Inflammatory macrophage treated with lipopolysaccharide for 4 hours (primary cell): Measurements from ENCODE around the gene SF3B4.
"Not testable (repeated sequence)": the region's sequence is repeated elsewhere in the genome, so short reads cannot be mapped to it uniquely, and the experiment has no call there.

Experiments used
- DNase-seq: peaks from one replicate; pipeline ENCODE4 v3.0.0-alpha.2; 2020

Gene SF3B4

DNA sequence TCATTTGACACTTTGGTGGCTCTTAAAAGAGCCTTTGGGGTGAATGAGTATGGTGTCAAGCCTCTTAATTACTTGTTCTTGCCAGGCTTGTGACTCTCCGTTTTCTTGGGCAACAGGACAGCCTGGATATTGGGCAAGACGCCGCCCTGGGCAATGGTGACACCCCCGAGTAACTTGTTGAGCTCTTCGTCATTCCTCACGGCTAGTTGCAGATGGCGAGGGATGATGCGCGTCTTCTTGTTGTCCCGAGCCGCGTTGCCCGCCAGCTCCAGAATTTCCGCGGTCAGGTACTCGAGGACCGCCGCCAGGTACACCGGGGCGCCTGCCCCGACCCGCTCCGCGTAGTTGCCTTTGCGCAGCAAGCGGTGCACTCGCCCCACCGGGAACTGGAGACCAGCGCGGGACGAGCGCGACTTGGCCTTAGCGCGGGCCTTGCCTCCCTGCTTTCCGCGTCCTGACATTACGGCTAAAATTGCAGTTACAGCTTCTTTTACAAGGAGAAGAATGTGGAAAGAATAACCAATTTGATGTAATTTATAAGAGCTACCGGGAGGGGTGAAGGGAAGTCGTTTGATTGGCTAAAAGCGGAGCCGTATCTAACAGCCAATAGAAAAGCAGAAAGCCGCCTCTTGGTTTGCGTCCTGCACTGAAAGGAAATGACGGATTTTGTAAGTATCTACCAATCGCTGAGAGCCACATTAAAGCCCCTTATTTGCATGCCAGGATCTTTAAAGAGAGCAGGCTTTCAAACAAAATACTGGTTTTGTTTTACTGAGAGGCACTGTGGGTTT, 40.0 kb downstream of the SF3B4 start:
- peak; percentile 99 for DNase-seq

DNA sequence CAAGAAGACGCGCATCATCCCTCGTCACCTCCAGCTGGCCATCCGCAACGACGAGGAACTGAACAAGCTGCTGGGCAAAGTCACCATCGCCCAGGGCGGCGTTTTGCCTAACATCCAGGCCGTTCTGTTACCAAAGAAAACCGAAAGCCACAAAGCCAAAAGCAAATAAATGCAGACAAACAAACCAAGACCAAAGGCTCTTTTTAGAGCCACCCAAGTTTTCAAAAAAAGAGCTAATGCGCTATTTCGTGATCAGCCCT, 40.5 kb downstream of the SF3B4 start:
- not testable (repeated sequence) for DNase-seq

DNA sequence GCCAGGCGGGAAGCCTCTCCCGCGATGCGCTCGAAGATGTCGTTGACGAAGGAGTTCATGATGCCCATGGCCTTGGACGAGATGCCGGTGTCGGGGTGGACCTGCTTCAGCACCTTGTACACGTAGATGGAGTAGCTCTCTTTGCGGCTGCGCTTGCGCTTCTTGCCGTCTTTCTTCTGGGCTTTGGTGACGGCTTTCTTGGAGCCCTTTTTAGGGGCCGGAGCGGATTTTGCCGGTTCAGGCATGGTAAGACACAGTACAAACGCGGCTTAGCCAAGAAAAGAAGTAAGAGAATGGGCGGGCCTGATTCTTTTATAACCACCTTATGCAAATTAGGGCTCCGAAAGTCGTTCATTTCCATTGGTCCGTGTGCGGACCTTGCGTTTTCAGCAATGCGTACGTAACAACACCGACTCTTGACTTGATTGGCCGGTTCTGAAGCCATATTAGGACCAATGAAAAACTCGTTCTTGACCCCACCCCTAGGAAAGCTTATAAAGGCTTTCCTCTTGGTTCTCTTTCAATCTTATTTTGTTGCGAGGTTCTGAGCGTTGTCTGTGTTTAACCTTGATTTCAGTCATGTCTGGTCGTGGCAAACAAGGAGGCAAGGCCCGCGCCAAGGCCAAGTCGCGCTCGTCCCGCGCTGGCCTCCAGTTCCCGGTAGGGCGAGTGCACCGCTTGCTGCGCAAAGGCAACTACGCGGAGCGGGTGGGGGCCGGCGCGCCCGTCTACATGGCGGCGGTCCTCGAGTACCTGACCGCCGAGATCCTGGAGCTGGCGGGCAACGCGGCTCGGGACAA, 41.0 kb downstream of the SF3B4 start:
- DNase-seq, result peak; percentile 99

DNA sequence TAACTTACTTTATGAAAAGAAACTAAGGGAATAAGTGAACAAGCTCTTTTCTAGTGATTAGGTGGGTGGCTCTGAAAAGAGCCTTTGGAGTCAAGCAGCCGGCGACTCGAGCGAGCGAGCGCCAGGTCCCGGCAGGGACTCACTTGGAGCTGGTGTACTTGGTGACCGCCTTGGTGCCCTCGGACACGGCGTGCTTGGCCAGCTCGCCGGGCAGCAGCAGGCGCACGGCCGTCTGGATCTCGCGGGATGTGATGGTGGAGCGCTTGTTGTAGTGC, 41.5 kb downstream of the SF3B4 start:
- DNase-seq, result not testable (repeated sequence)

DNA sequence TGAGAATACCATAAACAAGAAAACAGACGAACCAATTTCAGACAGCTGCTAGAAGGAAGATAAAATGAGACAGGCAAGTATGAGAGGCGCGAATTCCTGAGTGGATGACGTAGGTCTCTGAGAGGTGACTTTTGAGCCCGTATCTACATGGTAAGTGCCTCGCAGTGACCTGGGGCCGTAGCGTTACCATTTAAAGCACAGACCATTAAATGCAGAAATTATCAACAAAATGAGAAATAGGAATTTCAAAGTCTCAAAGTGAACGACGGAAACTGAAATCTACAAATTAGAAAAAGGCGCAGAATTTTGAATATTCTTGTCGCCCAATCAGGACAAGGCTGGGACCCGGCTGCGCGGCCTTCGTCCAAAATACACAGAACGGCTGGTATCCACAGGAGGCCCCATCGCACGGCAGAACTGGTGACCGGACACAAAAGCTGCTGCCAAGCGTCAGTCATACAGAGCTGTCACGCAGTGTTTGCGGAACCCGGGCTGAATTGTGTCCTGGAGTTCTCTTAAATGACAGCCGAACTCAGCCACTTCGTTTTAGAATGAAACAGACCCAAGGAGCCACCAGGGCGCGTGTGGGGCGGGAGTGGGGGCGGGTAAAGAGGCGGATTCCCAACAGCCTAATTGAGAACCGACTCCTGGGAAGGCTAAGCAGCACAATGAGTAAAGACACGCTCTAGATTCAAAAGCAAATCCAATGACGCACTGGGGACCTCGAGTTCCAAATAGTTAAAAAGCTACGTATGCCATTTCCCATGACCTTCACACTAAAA, 42.1 kb downstream of the SF3B4 start:
- DNase-seq, result peak; percentile 90

DNA sequence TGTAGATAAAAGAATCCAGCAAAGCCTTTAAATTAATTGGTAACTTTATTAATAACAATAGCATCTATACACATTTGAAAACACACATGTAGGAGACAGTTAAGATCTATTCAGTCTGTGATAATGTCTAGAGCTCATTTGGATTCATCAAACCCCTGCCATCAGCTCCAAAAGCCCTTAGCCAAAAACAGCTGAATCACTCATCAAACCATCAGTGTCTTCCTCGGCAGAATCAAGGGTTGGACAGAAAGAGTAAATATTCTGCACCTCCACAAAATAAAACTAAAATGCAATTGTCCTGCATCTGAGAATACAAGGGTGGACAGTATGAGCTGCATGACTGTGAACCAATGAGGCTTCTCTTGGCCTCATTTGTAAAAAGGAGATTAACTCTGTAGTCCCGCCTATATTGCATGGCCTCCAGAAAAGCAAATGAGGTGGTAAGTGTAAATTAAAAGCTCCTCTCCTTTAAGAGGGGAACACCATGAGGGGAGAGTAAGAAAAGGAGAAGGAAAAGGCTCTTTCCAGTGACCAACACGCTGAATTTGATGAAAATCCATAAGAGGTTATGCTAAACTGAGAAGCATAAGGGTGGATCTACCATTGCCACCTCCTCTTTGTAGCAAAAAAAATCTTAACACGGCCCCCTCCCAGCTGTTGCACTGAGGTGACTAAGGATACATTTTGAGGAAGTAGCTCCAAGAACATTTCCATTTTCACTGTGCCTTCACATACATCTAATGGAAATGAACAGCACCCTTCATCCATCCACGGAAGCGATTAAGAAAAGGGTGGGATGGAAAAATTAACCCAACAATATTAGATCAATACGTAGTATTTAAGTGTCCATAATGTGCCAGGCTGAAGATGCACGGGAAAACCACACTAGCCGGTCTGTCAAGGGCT, 42.9 kb downstream of the SF3B4 start:
- peak; percentile 86 for DNase-seq

DNA sequence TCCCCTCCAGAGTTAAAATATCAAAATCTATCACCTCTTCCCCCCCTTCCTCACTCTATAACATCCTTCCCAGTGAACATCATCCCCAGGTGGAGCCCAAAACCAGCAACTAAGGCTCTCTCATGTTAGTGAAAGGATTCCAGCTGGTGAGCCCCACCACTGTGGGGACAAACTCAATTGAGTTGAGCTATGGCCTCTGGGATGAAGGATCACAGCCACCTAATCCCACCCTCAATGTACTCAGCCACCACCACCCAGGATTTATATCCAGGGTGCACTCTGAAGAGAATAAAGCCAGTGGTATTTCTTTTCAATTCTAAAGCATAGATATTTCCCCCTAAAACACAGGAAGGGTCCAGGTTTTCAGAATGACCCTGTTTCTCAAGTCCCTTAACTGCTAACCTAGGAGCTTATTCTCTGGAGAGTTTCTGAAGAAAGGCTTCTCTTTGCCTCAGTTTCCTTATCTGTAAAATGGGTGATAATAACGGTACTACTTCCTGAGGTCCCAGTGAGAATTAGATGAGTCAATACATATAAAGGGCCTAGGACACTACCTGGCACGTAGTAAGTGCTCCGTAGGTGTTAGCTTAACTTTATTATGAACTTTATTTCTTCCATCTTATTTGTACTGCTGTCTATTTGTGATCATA, 43.9 kb downstream of the SF3B4 start:
- no peak for DNase-seq

DNA sequence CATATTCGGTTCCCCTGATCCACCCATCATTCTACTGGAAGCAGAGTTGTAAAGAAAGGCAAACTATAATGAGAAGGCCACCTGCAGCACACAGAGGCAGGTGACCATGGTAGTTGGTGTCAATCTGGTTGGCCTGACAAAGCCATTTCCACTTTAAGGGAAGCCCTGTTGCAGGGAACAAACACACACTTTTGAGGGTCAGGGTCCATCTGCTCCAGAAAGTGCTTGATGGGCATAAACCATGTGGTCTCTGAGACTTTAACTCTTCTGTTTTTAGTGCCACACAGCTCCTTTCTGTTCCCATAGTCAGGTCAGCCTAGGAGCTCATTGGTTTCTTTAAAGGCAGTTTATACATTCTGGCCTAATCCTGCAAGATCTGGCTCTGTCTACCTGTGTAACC, 45.7 kb downstream of the SF3B4 start:
- DNase-seq, result no peak

DNA sequence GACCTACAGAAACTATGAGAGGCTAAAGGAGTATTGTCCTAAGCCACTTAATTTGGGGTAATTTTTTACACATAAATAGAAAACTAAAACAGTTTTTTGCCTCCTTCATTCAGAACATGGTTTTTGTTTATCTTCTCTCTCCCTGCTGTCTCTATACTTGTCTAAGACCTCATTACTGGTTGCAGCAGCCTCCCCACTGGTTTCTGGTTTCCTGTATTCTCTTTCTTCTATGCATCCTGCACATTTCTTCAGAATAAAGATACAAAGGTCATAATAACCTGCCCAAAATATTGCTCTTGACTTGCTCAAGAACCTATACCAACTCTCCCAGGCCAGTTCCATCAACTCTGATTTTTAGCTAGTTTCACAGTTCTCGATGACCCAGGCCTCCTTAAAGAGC, 48.0 kb downstream of the SF3B4 start:
- no peak for DNase-seq

DNA sequence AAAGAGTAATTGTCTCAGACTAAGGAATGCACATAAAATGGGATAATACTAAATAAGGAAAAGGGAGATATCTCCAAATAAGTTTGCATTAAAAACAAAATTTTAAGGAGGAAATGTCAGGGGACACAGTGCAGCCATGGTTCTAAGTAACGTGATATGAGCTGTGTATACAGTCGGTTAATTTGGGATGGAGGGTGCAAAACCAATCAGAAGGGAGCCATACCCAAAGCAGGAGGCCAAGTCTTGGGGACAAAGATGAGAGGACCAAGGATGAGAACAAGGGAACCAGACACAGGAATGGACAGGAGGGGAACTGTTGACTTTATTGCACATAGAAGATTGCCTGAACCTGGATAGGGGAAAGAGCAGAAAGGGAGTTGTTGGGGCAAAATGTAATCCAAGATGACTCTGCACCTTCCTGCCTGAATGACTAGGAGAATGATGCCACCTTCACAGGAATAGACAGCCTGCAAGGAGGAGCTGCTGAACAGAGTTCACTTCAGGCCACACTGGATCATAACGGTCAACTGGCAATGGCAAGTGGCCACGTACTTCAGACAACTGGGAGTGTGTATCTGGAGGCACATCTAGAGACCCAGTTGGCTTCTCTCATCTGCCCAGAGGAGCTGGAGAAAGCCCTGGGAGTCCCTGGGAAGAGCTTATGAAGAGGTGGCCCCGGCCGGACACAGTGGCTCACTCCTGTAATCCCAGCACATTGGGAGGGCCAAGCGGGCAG, 50.2 kb downstream of the SF3B4 start:
- no peak for DNase-seq
